Measurements from ENCODE around the gene ARFGAP3. TPM values are rescaled to one million over a fixed set of nuclear protein-coding genes. Genes with fewer than 3 reads are reported as not detected.
A peak's percentile ranks its signal among the peaks of the same experiment; 100 is the strongest.

Gene ARFGAP3
- polyA plus RNA-seq, 4 donors, result 44.8 to 59.5 (median 55.0) TPM

- no peak for DNase-seq (ENCODE audit: low read depth in 4 of 4, low spot score in 3 of 4)
Observed at GRCh38 chr22:42865536-42865935, 8.5 kb upstream of the ARFGAP3 start.

GRCh38 chr22:42863349-42863961 is 6.4 kb upstream of the ARFGAP3 start:
- no peak for DNase-seq (ENCODE audit: low read depth in 4 of 4, low spot score in 3 of 4)

GRCh38 chr22:42862045-42862734 is 5.1 kb upstream of the ARFGAP3 start:
- no peak for DNase-seq (ENCODE audit: low read depth in 4 of 4, low spot score in 3 of 4)

GRCh38 chr22:42860968-42861367 is 3.9 kb upstream of the ARFGAP3 start:
- no peak for DNase-seq (ENCODE audit: low read depth in 4 of 4, low spot score in 3 of 4)

- DNase-seq (ENCODE audit: low read depth in 4 of 4, low spot score in 3 of 4), result no peak
Observed at GRCh38 chr22:42857845-42858481, 890 bp upstream of the ARFGAP3 start.

- peak in 1 of 4 donors; percentile 18 for DNase-seq (ENCODE audit: low read depth in 4 of 4, low spot score in 3 of 4)
Observed at GRCh38 chr22:42856179-42856864, 751 bp downstream of the ARFGAP3 start.

- no peak for DNase-seq (ENCODE audit: low read depth in 4 of 4, low spot score in 3 of 4)
Observed at GRCh38 chr22:42855721-42856120, 1.4 kb downstream of the ARFGAP3 start.

GRCh38 chr22:42855211-42855610 is 1.9 kb downstream of the ARFGAP3 start:
- DNase-seq (ENCODE audit: low read depth in 4 of 4, low spot score in 3 of 4), result no peak

- no peak for DNase-seq (ENCODE audit: low read depth in 4 of 4, low spot score in 3 of 4)
Observed at GRCh38 chr22:42848941-42849550, 8.0 kb downstream of the ARFGAP3 start.

- DNase-seq (ENCODE audit: low read depth in 4 of 4, low spot score in 3 of 4), result no peak
Observed at GRCh38 chr22:42847110-42847509, 10.0 kb downstream of the ARFGAP3 start.

GRCh38 chr22:42844756-42845155 is 12.3 kb downstream of the ARFGAP3 start:
- DNase-seq (ENCODE audit: low read depth in 4 of 4, low spot score in 3 of 4), result no peak

GRCh38 chr22:42842658-42843370 is 14.3 kb downstream of the ARFGAP3 start:
- DNase-seq (ENCODE audit: low read depth in 4 of 4, low spot score in 3 of 4), result no peak

- DNase-seq (ENCODE audit: low read depth in 4 of 4, low spot score in 3 of 4), result no peak
Observed at GRCh38 chr22:42841444-42841843, 15.6 kb downstream of the ARFGAP3 start.

GRCh38 chr22:42837556-42837955 is 19.5 kb downstream of the ARFGAP3 start:
- no peak for DNase-seq (ENCODE audit: low read depth in 4 of 4, low spot score in 3 of 4)

- no peak for DNase-seq (ENCODE audit: low read depth in 4 of 4, low spot score in 3 of 4)
Observed at GRCh38 chr22:42836026-42836425, 21.0 kb downstream of the ARFGAP3 start.

GRCh38 chr22:42834177-42834949 is 22.7 kb downstream of the ARFGAP3 start:
- DNase-seq (ENCODE audit: low read depth in 4 of 4, low spot score in 3 of 4), result no peak

- DNase-seq (ENCODE audit: low read depth in 4 of 4, low spot score in 3 of 4), result no peak
Observed at GRCh38 chr22:42833104-42833503, 24.0 kb downstream of the ARFGAP3 start.

GRCh38 chr22:42831712-42832111 is 25.4 kb downstream of the ARFGAP3 start:
- DNase-seq (ENCODE audit: low read depth in 4 of 4, low spot score in 3 of 4), result no peak

GRCh38 chr22:42830161-42830560 is 26.9 kb downstream of the ARFGAP3 start:
- no peak for DNase-seq (ENCODE audit: low read depth in 4 of 4, low spot score in 3 of 4)

GRCh38 chr22:42829302-42829701 is 27.8 kb downstream of the ARFGAP3 start:
- no peak for DNase-seq (ENCODE audit: low read depth in 4 of 4, low spot score in 3 of 4)

All from left renal pelvis (tissue), 4 donors.